OCI-LY1 (cell line): ENCODE data around the gene SLC26A4.

Experiments
- H2AFZ ChIP-seq: fragments of 200-600 bp; sonication (generic), shearing (Covaris generic); 2 replicates; pipeline ENCODE4 v1.6.0; 2014; ENCODE audit warnings: antibody characterized with exemption, mild to moderate bottlenecking, low read length
- H3F3A ChIP-seq: fragments of 200-600 bp; sonication (generic), shearing (Covaris generic); 2 replicates; pipeline ENCODE4 v1.6.0; 2014; ENCODE audit warnings: mild to moderate bottlenecking, antibody characterized with exemption, low read length, moderate library complexity; ENCODE audit not compliant: insufficient read depth
- H3K27ac ChIP-seq: fragments of 200-600 bp; sonication (generic); 2 replicates; pipeline ENCODE4 v1.5.1; 2014; ENCODE audit warnings: low read length, mixed run types, mild to moderate bottlenecking, low read depth; ENCODE audit not compliant: poor library complexity, severe bottlenecking
- H3K27me3 ChIP-seq: fragments of 200-600 bp; sonication (generic); 2 replicates; pipeline ENCODE4 v1.6.0; 2014; ENCODE audit warnings: antibody characterized with exemption, mild to moderate bottlenecking, low read length, moderate library complexity; ENCODE audit not compliant: insufficient read depth
- H3K36me3 ChIP-seq: fragments of 200-600 bp; sonication (generic); 2 replicates; pipeline ENCODE4 v1.6.1; 2014; ENCODE audit warnings: mild to moderate bottlenecking, antibody characterized with exemption, low read length, moderate library complexity, mixed read lengths; ENCODE audit not compliant: insufficient read depth
- H3K4me1 ChIP-seq: fragments of 200-600 bp; sonication (generic); 2 replicates; pipeline ENCODE4 v1.5.1; 2014; ENCODE audit warnings: mild to moderate bottlenecking, low read length, moderate library complexity; ENCODE audit not compliant: insufficient read depth, severe bottlenecking
- H3K4me2 ChIP-seq: fragments of 200-600 bp; sonication (generic), shearing (Covaris generic); 2 replicates; pipeline ENCODE4 v1.6.1; 2014; ENCODE audit warnings: low read length
- H3K4me3 ChIP-seq: fragments of 200-600 bp; sonication (generic); 2 replicates; pipeline ENCODE4 v1.5.1; 2014; ENCODE audit warnings: low read length, low read depth, mild to moderate bottlenecking, mixed read lengths; ENCODE audit not compliant: poor library complexity, severe bottlenecking
- H3K79me2 ChIP-seq: fragments of 200-600 bp; shearing (Covaris generic); 2 replicates; pipeline ENCODE4 v1.6.1; 2016; ENCODE audit warnings: mixed run types, low read length, mixed read lengths; ENCODE audit not compliant: insufficient read depth
- H3K9ac ChIP-seq: fragments of 200-600 bp; sonication (generic), shearing (Covaris generic); 2 replicates; pipeline ENCODE4 v1.6.1; 2014; ENCODE audit warnings: mild to moderate bottlenecking, low read length, mixed read lengths
- H3K9me2 ChIP-seq: fragments of 200-600 bp; sonication (generic), shearing (Covaris generic); 2 replicates; pipeline ENCODE4 v1.6.1; 2014; ENCODE audit warnings: low read depth, mild to moderate bottlenecking, low read length, mixed read lengths
- H3K9me3 ChIP-seq: fragments of 200-600 bp; shearing (Covaris generic); 2 replicates; pipeline ENCODE4 v1.6.1; 2014; ENCODE audit warnings: low read length, mixed read lengths
- H4K20me1 ChIP-seq: fragments of 200-600 bp; sonication (generic), shearing (Covaris generic); 2 replicates; pipeline ENCODE4 v1.6.0; 2016; ENCODE audit warnings: mild to moderate bottlenecking, low read length; ENCODE audit not compliant: insufficient read depth
- CTCF ChIP-seq: fragments of 200-600 bp; sonication (generic), shearing (Covaris generic); IDR thresholded peaks from 2 replicates; pipeline ENCODE4 v1.5.1; 2017; ENCODE audit warnings: mild to moderate bottlenecking, antibody characterized with exemption, low read length, moderate library complexity, mixed read lengths
- EZH2 ChIP-seq: fragments of 200-600 bp; sonication (generic), shearing (Covaris generic); IDR thresholded peaks from 2 replicates; pipeline ENCODE4 v1.8.0; 2017; ENCODE audit warnings: borderline replicate concordance, mixed run types, mild to moderate bottlenecking, antibody characterized with exemption, low read length, moderate library complexity, mixed read lengths

SLC26A4 gene

GRCh38 chr7:107686816-107687387 is 26.3 kb downstream of the SLC26A4 start:
- TF ChIP-seq CTCF (no peak), EZH2 (no peak)

GRCh38 chr7:107687656-107688055 is 27.0 kb downstream of the SLC26A4 start:
- Histone ChIP-seq H3F3A (no peaks in the 10 kb centered on the region), H3K79me2 (no peaks in the 10 kb centered on the region), H3K27me3 (no peaks in the 10 kb centered on the region), H4K20me1 (no peaks in the 10 kb centered on the region), H3K9ac (no peak overlapping the region), H3K4me1 (no peaks in the 10 kb centered on the region), H3K9me2 (no peaks in the 10 kb centered on the region), H3K4me2 (no peak overlapping the region), H3K27ac (no peak overlapping the region), H3K36me3 (no peaks in the 10 kb centered on the region), H2AFZ (no peak overlapping the region), H3K4me3 (no peak overlapping the region), H3K9me3 (no peaks in the 10 kb centered on the region)
- TF ChIP-seq CTCF (no peak), EZH2 (no peak)

More at GRCh38 chr7:107686816-107687387, 26.3 kb downstream of the SLC26A4 start:
- Histone ChIP-seq H3K27ac (no peak overlapping the region), H3F3A (no peaks in the 10 kb centered on the region), H4K20me1 (no peaks in the 10 kb centered on the region), H3K4me1 (no peaks in the 10 kb centered on the region), H3K79me2 (no peaks in the 10 kb centered on the region), H3K4me2 (no peak overlapping the region), H3K27me3 (no peaks in the 10 kb centered on the region), H3K36me3 (no peaks in the 10 kb centered on the region), H3K9me2 (no peaks in the 10 kb centered on the region), H3K9me3 (no peaks in the 10 kb centered on the region), H3K4me3 (no peak overlapping the region), H3K9ac (no peak overlapping the region), H2AFZ (no peak overlapping the region)

- H3K4me2 ChIP-seq = no peak overlapping the region
- H4K20me1 ChIP-seq = no peaks in the 10 kb centered on the region
- TF ChIP-seq CTCF (no peak), EZH2 (no peak)
- no peaks in the 10 kb centered on the region for H3K4me1 ChIP-seq
- H3K27me3 ChIP-seq = no peaks in the 10 kb centered on the region
- H3K36me3 ChIP-seq = no peaks in the 10 kb centered on the region
- no peak overlapping the region for H3K27ac ChIP-seq
- H2AFZ ChIP-seq = no peak overlapping the region
- H3K9me3 ChIP-seq = no peaks in the 10 kb centered on the region
- H3K4me3 ChIP-seq = no peak overlapping the region
- H3K79me2 ChIP-seq = no peaks in the 10 kb centered on the region
- no peak overlapping the region for H3K9ac ChIP-seq
- no peaks in the 10 kb centered on the region for H3F3A ChIP-seq
- H3K9me2 ChIP-seq = no peaks in the 10 kb centered on the region
Observed at GRCh38 chr7:107689553-107689952, 28.9 kb downstream of the SLC26A4 start.
